HG03139 (cell line): Measurements from ENCODE around the gene NCKIPSD.
"Not testable (repeated sequence)": the region's sequence is repeated elsewhere in the genome, so short reads cannot be mapped to it uniquely, and the experiment has no call there.

ENCODE experiments used
- ATAC-seq: cut with Tn5 transposase; IDR thresholded peaks from one replicate; pipeline ENCODE4 v1.9.1; 2021; ENCODE audit not compliant: unreplicated experiment

NCKIPSD gene

DNA sequence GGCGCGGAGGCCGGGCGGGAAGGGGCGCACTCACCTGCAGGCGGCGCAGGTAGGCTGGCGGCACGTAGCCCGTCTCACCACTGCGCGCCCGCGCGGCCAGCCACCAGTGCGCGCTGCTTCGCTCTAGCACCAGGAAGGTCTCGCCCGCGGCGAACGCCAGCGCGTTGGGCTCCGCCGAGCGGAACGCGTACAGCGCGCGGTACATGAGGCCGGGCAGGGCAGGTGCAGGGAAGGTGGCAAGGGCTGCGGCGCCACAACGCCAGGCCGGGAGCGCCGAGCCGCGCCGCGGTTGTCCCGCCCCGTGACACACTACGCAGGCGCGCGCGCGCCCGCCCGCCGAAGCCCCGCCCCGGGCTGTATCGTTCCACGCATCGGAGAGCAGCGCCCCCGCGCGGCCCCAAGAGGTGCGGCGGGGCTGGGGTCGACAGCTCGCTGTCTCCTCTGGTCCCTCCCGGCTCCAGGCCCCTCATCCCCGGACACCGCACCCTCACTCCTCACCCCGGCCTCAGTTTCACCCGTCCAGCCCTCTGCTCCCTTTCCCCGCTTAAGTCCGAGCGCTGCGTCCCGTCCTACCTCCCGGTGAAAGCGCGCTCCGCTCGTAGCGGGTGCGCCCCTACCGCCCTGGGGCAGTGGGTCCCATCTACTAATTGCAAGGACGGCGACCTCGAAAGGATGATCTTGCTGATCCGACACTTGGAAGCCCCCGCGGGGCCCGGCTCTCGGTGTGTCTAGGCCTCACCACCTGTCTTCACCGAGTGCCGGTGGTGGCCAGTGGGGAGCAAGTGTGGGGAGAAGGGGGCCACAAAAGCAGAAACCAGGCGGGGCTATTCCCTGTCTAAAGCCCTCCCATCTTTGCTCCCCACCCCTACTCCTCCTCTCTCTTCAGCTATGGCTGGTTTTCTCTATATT lies at the start of gene NCKIPSD:
NCKIPSD (minus strand) TSS at position 313 of the 909 bp plus-strand sequence; CDS start at position 205, 108 bp downstream.
- ATAC-seq = peak; percentile 69

DNA sequence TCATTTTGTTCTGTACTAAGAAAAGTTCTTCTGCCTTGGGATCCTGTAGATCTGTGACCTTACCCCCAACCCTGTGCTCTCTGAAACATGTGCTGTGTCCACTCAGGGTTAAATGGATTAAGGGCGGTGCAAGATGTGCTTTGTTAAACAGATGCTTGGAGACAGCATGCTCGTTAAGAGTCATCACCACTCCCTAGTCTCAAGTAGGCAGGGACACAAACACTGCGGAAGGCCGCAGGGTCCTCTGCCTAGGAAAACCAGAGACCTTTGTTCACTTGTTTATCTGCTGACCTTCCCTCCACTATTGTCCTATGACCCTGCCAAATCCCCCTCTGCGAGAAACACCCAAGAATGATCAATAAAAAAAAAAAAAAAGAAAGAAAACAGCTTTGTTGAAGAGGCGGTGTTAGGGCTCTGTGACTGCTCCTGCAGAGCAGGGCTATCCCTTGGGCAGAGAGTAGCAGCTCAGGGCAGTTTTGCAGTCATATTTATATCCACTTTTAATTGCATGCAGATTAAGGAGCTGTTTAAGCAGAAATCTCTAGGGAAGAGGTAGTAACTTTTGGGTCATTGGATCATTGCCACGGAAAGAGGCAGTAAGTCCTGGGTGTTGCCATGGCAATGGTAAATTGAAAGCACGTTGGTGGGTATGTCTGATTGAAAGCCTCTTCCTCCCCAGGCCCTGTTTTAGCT lies 49.5 kb upstream of the NCKIPSD start:
- ATAC-seq = not testable (repeated sequence)

DNA sequence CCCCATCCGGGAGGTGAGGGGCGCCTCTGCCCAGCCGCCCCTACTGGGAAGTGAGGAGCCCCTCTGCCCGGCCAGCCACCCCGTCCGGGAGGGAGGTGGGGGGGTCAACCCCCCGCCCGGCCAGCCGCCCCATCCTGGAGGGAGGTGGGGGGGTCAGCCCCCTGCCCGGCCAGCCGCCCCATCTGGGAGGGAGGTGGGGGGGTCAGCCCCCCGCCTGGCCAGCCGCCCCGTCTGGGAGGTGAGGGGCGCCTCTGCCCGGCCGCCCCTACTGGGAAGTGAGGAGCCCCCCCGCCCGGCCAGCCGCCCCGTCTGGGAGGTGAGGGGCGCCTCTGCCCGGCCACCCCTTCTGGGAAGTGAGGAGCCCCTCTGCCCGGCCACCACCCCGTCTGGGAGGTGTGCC lies 48.8 kb upstream of the NCKIPSD start:
- ATAC-seq = not testable (repeated sequence)

DNA sequence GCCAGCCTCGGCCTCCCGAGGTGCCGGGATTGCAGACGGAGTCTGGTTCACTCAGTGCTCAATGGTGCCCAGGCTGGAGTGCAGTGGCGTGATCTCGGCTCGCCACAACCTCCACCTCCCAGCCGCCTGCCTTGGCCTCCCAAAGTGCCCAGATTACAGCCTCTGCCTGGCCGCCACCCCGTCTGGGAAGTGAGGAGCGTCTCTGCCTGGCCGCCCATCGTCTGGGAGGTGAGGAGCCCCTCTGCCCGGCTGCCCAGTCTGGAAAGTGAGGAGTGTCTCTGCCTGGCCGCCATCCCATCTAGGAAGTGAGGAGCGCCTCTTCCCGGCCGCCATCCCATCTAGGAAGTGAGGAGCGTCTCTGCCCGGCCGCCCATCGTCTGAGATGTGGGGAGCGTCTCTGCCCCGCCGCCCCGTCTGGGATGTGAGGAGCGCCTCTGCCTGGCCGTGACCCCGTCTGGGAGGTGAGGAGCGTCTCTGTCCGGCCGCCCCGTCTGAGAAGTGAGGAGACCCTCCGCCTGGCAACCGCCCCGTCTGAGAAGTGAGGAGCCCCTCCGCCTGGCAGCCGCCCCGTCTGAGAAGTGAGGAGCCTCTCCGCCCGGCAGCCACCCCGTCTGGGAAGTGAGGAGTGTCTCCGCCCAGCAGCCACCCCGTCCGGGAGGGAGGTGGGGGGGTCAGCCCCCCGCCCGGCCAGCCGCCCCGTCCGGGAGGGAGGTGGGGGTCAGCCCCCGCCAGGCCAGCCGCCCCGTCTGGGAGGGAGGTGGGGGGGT lies 48.2 kb upstream of the NCKIPSD start:
- not testable (repeated sequence) for ATAC-seq

DNA sequence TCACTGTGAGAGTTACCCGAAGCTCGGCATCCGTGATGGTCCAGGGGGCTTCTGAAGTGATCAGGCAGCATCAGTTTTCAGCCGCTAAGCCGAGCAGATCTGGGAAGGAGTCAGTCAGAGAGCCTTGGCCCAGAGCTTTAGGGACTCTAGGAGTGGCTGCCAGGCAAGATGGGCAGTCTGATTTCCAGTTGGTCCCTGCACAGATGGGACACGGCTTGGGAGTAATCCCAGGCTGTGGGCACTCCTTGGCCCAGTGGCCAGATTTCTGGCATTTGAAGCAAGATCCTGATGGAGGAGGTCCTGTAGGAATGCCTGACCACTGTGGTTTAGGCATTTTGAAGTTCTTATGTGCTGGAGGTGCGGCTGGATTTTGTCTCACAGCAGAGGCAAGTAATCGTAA lies 41.8 kb upstream of the NCKIPSD start:
- no peak for ATAC-seq

DNA sequence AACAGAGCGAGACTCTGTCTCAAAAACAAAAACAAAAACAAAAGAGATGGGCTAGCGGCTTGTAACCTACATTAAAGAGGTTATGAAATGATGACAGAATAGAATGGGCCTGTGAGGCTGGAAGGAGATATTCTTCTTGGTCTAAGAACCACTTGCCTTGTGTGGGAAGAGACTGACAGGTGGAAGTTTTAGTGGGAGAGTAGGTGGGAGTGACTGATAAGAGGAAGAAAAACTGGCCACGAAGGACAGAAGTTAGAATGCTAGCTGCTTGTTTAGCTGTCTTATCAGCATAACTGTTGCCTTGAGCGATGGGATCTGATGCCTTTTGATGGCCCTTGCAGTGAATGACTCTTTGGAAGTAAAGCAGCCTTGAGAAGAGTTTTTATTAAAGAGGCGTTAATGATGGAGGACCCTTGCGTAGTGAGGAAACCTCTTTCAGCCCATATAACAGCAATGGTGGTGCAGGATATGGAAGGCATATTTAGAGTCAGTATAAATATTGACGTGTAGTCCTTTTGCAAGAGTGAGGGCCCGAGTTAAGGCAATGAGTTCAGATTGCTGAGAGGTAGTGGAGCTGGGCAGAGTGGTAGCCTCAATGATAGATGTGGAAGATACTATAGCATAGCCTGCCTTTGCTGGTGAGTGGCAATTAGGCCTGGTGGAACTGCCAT lies 39.6 kb upstream of the NCKIPSD start:
- not testable (repeated sequence) for ATAC-seq

DNA sequence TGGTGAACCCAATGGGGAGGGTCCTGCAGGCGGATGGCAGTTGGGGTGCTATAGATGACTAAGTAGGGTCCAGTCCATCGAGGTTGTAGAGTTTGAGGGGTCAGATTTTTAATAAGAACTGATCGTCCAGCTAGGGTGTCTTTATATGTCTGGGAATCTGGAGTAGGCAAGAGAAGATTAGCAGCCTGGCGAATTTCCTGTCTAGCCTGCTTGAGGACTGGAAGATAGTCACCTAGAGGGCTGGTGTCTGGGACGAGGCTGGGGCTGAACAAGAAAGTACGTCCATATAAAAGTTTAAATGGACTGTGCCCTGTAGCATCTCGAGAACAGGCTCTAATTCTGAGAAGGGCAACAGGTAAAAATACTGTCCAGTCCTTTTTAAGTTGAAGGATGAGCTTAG lies 38.0 kb upstream of the NCKIPSD start:
- ATAC-seq = no peak

DNA sequence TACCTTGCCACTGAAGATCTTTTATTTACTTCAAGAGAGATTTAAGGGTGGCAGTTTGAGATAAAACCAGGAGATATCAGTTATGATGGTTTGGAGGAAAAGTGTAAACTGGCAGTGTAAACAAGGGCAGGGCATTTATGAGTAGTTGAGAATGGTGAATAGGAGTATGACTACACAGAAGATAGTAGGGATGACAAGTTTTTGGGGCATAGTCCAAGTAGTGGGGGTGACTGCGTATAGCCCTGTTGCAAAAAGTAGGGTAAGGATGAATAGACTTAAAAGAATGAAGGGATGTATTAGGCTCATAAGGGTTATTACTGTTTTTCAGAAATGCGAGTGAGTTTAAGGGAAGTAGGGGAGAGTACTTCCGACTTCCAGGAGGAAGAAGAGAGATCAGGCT lies 37.6 kb upstream of the NCKIPSD start:
- ATAC-seq = not testable (repeated sequence)

DNA sequence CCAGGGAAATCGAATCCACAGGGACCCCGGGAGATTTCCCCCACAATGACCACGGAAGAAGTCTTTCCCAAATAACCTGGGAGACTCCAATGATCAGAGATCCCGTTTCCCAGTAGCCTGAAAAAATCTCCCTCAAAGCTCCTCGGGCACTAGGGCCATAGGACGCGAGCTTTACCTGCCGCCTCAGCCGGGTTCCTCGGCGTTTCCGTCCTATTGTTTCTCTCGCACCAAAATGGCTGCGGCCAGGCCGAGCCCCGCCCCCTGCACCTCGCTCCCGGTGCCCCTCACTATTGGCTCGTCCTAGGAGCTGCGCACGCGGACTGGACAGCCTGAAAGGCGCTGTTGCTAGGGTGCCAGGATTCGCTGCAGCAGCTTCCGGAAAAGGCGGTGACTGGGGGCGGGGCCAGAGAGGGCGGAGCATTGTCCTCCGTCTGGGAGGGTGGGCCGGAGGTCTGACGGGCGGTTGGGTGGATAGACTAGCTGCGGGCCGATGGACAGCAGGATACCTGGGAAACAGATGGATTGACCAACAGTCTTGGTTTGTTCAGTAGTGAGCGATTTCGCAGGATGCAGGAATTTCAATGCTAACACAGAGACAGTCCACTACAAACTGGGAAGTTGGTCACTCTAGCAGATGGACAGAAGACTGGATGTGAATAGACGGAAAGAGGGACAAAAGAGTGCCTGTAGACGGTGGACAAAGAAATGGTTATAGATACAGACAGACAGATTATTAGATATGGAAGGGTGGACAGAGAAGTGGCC lies 31.4 kb upstream of the NCKIPSD start, which contains the start of gene IP6K2:
IP6K2 (minus strand) TSS at position 240 of the 765 bp plus-strand sequence. CDS start 21,930 bp downstream, outside the sequence.
- ATAC-seq = peak; percentile 98

DNA sequence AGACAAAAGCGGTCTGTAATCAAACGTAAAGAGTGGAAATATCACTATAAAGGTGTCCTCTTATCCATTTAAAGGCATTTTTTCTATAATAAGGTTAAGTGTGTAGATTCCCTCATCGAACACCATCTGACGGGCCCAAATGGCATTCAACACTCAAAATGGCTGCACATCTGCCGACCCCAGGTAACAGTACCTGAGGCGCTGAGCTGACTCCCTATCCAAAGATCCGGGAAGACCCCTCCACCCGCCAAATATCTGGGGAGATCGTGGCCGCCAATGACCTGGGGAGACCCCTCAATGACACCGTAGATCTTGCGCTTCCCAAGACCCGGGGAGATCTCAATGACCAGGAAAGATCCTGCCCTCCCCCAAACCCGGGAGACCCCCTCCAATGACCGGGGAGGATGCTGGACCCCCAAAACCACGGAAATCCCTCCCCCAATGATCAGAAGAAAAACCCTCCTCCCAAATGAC lies 30.8 kb upstream of the NCKIPSD start:
- no peak for ATAC-seq

DNA sequence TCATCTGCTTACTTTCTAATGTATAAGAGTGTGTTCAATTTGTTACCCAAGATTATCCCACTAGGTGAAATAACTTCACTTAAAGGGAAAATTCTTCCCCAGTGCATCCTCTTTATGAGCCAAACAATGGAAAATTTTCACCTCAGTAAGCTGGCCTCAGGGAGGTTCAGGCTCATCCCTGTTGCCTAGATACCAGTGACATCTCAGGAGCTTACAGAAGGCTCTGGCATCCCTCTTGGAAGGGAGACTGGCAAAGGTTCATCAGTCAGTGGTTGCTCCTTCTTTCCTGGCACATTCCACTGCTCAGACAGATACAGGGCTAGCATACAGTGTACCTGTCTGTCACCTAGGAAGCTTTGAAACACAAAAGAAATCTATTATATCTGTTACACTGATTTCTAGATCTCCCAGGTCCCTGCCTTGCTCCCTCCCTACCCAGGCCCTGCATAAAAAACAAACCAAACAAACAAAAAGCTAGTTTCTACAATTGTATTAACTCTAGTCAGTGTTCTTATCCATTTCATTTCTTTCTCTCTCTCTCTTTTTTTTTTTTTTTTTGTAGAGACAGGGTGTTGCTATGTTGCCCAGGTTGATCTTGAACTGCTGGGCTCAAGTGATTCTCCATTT lies 29.6 kb upstream of the NCKIPSD start:
- no peak for ATAC-seq

DNA sequence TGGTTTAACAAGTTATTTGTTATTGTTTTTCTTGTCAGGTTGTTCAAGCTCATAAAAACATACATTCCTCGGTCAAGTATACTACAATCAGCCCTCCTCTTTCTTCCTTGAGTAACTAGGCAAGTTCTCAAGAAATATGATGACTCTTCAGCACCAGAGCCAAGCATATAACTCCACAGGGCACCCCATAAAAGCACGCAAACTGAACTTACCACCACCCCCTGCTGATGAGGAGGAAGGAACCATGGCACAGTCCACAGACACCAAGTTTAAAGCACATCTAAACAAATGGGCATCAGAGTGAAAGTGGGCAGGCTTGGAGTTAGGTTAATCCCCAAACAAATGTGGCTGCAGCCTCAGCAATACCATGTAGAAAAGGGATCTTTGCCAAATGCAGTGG lies 26.0 kb upstream of the NCKIPSD start:
- no peak for ATAC-seq

DNA sequence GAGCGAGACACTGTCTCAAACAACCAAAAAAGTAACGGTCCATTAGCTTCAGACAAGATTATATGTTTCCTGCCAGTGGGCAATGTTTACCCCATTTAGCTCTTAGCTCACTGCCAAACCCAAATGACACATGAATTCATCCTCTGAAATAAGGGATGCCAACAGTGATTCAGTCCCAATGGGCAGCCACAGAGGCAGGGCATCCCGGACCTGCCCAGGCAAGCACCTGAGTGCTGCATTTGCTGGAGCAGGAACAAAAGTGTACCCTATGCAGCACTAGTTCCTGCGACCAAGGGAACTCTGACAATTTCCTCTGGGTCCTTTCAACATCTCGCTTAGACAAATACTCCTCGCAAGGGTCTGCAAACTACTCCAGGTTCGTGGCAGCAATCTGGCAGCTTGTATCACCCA lies 23.3 kb upstream of the NCKIPSD start:
- ATAC-seq = no peak

DNA sequence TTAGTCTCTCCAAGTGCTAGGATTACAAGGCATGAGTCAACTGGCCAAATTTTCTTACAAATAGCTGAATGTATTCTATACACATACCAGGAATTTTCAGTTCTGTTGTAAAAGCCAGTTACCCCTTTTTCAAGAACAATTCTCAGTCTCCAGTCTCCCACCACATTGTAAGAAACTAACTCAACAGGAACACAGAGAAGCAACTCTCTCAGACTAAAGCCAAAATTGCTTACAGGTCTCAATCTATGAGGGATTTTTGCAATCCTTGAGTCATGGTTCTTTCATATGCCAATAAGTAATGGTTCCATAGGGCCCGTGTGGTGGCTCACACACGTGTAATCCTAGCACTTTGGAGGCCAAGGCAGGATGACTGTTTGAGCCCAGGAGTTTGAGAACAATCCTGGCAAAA lies 22.8 kb upstream of the NCKIPSD start:
- no peak for ATAC-seq

DNA sequence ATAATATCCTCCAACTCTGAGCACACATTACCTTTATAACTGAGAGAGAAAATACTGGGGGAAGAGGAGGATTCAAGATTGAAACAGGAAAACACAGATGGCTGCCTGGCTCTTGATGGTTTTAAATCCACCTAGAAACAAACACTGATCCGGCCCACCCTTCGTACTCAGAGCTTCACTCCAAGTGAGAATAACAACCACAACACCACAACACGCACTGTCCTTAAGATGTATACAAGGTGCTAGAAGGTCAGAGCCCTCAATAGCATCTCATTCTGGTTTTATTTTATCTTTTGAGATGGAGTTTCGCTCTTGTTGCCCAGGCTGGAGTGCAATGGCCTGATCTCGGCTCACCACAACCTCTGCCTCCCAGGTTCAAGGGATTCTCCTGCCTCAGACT lies 21.4 kb upstream of the NCKIPSD start:
- no peak for ATAC-seq

DNA sequence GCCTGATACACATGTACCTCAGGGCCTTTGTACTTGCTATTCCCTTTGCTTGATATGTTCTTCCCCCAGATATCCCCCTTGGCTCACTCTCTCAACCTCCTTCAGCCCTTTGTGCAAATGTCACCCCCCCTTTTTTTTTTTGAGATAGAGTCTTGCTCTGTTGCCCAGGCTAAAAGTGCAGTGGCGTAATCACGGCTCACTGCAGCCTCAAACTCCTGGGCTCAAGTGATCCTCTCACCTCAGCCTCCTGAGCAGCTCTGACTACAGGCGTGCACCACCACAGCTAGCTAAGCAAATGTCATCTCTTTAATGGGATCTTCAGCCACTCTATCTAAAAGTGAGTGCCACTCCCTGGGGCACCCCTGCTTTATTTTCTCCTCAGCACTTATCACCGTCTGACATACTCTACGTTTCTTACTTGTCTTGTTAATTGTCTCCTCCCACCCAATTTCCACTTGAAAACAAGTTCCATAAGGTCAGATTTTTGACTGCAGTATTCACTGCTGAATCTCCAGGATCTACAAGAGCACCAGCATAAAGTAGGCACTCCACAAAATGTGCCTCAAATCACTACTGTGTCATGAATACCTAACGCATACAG lies 16.7 kb upstream of the NCKIPSD start:
- ATAC-seq = no peak

DNA sequence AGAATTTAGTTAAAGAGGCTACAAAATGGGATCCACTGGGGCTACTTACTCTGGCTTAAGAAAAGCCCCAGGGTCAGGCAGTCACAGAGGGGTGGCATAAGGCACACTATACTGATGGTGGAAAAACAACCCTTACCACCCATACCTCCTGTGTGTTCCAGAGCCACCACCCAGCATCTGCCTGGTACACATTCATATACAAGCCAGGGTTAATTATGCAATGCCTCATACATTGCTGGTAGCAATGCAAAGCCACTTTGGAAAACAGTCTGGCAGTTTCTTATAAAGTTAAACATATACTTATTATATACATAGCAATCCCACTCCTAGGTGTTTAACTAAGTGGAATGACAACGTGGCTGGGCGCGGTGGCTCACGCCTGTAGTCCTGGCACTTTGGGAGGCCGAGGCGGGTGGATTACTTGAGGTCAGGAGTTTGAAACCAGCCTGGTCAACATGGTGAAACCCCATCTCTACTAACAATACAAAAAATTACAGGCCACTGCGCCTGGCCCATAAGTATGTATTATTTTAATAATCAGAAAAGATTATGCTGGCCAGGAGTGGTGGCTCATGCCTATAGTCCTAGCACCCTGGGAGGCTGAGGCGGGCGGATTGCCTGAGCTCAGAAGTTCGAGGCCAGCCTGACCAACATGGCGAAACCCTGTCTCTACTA lies 15.2 kb upstream of the NCKIPSD start:
- ATAC-seq = no peak

DNA sequence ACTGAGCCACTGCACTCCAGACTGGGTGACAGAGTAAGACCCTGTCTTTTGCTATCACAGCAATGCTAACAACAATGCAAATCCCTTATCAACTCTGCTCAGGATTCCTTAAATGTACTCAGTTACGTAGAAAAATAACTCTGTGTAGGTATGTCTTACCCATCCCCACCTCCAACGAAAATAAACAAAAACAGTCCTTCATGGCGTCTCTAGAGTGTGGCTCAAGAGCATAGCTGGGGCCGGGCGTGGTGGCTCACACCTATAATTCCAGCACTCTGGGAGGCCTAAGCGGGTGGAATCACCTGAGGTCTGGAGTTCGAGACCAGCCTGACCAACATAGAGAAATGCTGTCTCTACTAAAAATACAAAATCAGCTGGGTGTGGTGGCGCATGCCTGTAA lies 13.2 kb upstream of the NCKIPSD start:
- no peak for ATAC-seq
